HL-60 (cell line): ENCODE results near the gene TRUB2.
A peak's percentile ranks its signal among the peaks of the same experiment; 100 is the strongest.
"Not testable (repeated sequence)": the region's sequence is repeated elsewhere in the genome, so short reads cannot be mapped to it uniquely, and the experiment has no call there.

Source experiments
- DNase-seq, 2 experiments: peaks; one replicate each; pipeline ENCODE4 v3.0.0-alpha.2; 2010 to 2020; ENCODE audit warnings: low read depth in 1 of 2, low spot score in 1 of 2
- H3K27ac ChIP-seq: fragments of 250-450 bp; sonication (Bioruptor Pico); replicated peaks from 2 replicates; pipeline ENCODE4 v1.5.1; 2020; ENCODE audit warnings: mild to moderate bottlenecking, moderate library complexity
- H3K27me3 ChIP-seq: fragments of 250-450 bp; sonication (Bioruptor Pico); 2 replicates; pipeline ENCODE4 v1.5.1; 2021; ENCODE audit warnings: mild to moderate bottlenecking, moderate library complexity; ENCODE audit not compliant: insufficient read depth, poor library complexity, severe bottlenecking
- H3K4me3 ChIP-seq: replicated peaks from 2 replicates; pipeline ENCODE4 v1.5.1; 2011; ENCODE audit warnings: mild to moderate bottlenecking, control low read depth, low read length; ENCODE audit not compliant: insufficient read depth
- CTCF ChIP-seq: IDR thresholded peaks from one replicate; pipeline ENCODE4 v1.5.1; 2011; ENCODE audit warnings: low read length, control low read depth, inconsistent platforms; ENCODE audit not compliant: insufficient read depth
- GABPA ChIP-seq: IDR thresholded peaks from 2 replicates; pipeline ENCODE4 v1.6.1; 2012; ENCODE audit warnings: low read depth
- POLR2AphosphoS5 ChIP-seq: IDR thresholded peaks from 2 replicates; pipeline ENCODE4 v1.6.1; 2012; ENCODE audit warnings: low read depth
- REST ChIP-seq: IDR thresholded peaks from 2 replicates; pipeline ENCODE4 v1.6.1; 2012; ENCODE audit warnings: low read depth; ENCODE audit not compliant: insufficient replicate concordance
- SPI1 ChIP-seq: IDR thresholded peaks from 2 replicates; pipeline ENCODE4 v1.6.1; 2012; ENCODE audit warnings: low read depth, mild to moderate bottlenecking, borderline replicate concordance

The TRUB2 gene

GRCh38 chr9:128338852-128339614 lies 16.8 kb upstream of the TRUB2 start:
- not testable (repeated sequence) for H3K4me3 ChIP-seq, H3K27ac ChIP-seq, H3K27me3 ChIP-seq
- peak in 1 of 2 experiments; percentile 69 for DNase-seq

GRCh38 chr9:128337936-128338335 lies 15.7 kb upstream of the TRUB2 start:
- H3K27me3 ChIP-seq = no peaks in the 10 kb centered on the region
- TF ChIP-seq REST (no peak), CTCF (no peak), POLR2AphosphoS5 (no peak), SPI1 (no peak), GABPA (no peak)
- no peak overlapping the region for H3K4me3 ChIP-seq
- DNase-seq = no peak
- H3K27ac ChIP-seq = no peak overlapping the region

- H3K27me3 ChIP-seq = no peaks in the 10 kb centered on the region
- H3K27ac ChIP-seq = no peak overlapping the region
- TF ChIP-seq CTCF (no peak), SPI1 (no peak), GABPA (no peak), POLR2AphosphoS5 (no peak), REST (no peak)
- H3K4me3 ChIP-seq = no peak overlapping the region
- no peak for DNase-seq
These were observed 13.7 kb upstream of the TRUB2 start for GRCh38 chr9:128335914-128336313.

- H3K27me3 ChIP-seq = no peaks in the 10 kb centered on the region
- DNase-seq = no peak
- no peak overlapping the region for H3K27ac ChIP-seq
- TF ChIP-seq GABPA (no peak), REST (no peak), CTCF (no peak), SPI1 (no peak), POLR2AphosphoS5 (no peak)
- no peak overlapping the region for H3K4me3 ChIP-seq
These were observed 12.9 kb upstream of the TRUB2 start for GRCh38 chr9:128335161-128335560.
